Fibroblast of villous mesenchyme (primary cell): ENCODE results near the gene ROR1. TPM values are rescaled to one million over a fixed set of nuclear protein-coding genes. Genes with fewer than 3 reads are reported as not detected.

Experiments used
- DNase-seq: peaks from one replicate; pipeline ENCODE4 v3.0.0-alpha.2; 2010; ENCODE audit warnings: low read depth
- H3K4me3 ChIP-seq: 2 replicates; pipeline ENCODE4 v1.5.1; 2011; ENCODE audit warnings: low read depth, mild to moderate bottlenecking, low read length
- CTCF ChIP-seq: IDR thresholded peaks from 2 replicates; pipeline ENCODE4 v1.5.1; 2012; ENCODE audit warnings: low read depth, mild to moderate bottlenecking, low read length; ENCODE audit not compliant: insufficient read depth
- total RNA-seq: library from RNA; depleted of rRNA; stranded (reverse); fragments of >200 nt; gene quantifications from 2 replicates; pipeline ENCODE4 v1.2.3, GENCODE V29; 2012

The ROR1 gene
- total RNA-seq, 1 donor, result 8.6 TPM

DNA sequence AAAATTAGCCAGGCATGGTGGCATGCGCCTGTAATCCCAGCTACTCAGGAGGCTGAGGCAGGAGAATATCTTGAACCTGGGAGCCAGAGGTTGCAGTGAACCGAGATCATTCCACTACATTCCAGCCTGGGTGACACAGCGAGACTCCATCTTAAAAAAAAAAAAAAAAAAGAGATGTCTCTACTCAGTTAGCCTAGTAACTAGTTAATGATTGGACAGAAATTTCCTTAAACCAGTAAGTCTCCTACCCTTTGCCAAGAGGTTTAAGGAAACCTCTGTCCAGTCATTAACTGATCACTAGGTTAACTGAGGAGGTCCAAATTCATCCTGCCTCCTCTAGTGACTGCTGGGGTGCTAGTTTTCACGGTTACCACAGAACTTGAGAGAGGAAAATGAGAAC is 285.7 kb downstream of the ROR1 start:
- no peak overlapping the region for H3K4me3 ChIP-seq
- no peak for TF ChIP-seq CTCF
- no peak for DNase-seq

DNA sequence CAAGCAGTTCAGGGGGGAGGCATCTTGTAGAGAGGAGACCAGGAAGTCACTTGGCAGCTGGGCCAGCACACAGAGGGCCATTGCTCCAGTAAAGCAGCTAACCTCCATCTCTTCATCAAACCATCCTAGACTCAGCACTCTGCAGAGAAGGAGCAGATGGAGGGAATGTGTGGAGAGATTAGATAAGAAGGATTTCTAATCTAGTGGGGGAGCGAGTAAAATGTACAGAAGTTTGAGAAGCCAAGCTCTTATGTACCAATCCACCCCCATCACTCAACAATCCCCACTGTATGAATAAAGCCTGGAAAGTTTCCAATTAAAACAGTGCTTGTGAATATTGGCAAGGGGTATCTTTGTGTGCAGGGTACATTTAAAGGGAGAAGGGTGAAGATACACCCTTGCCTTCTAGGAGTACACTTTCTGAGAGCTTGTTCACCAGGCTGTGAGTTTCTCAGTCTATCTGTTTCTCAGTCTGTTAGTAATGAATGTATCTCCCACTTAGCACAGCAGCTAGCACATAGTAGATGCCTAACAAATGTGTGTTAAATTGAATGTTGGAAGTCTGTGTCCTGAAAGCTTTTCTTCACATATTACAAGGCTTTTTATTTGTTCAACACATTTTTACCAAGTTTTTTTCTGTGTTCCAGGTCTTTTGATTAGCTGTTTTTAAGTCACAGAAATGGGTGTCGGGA is 286.9 kb downstream of the ROR1 start:
- TF ChIP-seq CTCF, result no peak
- no peak overlapping the region for H3K4me3 ChIP-seq
- DNase-seq, result peak; percentile 49

GRCh38 chr1:64061430-64062104 is 287.8 kb downstream of the ROR1 start:
- no peak for TF ChIP-seq CTCF
- no peak overlapping the region for H3K4me3 ChIP-seq
- no peak for DNase-seq

GRCh38 chr1:64062529-64062928 is 288.7 kb downstream of the ROR1 start:
- no peak overlapping the region for H3K4me3 ChIP-seq
- TF ChIP-seq CTCF, result no peak
- DNase-seq, result no peak

- no peak overlapping the region for H3K4me3 ChIP-seq
- no peak for TF ChIP-seq CTCF
- DNase-seq, result peak; percentile 87
These were observed 289.2 kb downstream of the ROR1 start for GRCh38 chr1:64062941-64063581.

DNA sequence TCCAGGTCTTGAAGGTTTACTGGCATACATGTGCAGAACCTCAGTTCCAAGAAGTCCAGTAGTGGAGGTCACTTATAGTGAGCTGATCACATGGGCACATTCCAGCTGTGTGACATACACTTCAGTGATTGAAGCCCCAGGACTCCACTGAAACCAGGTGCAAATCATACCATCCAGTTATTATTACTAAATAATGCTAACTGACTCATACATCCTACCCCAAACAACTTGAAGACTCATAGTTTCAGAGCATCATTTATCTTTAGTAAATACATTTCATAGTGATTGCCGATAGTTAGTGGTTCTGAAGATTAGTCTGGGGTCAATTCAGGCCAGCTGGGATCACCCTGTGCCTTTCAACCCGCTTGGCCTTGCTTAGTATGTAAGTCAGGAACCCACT is 291.8 kb downstream of the ROR1 start:
- no peak overlapping the region for H3K4me3 ChIP-seq
- no peak for TF ChIP-seq CTCF
- DNase-seq, result no peak
